Measurements from ENCODE around the gene RASL11A.

DNA sequence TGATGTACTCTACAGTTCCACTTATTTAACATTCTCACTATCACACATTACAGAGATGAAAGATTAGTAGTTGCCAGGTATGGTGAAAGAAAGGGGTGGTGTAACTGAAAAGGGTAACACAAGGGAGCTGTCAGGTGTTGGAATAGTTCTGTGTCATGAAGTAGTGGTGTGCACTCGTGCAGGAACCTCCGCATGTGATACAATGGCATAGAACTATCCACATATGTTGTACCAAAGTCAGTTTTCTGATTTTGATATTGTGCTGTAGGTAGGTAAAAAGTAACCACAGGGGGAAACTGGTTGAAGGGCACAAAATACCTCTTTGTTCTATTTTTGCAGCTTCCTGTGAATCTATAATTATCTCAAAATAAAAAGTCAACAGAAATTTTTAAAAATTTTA, 43.6 kb upstream of the RASL11A start:
- TF ChIP-seq CTCF (conservative IDR thresholded peaks at IDR 0.05; ENCODE audit: low read length) (no peak), EZH2phosphoT487 (IDR thresholded peaks at IDR 0.05; ENCODE audit: borderline replicate concordance) (no peak)
